Stomach (tissue), 4 donors: Measurements from ENCODE around the gene PTPRM.

ENCODE experiments used
- CTCF ChIP-seq, 7 experiments: fragments of 450-650 bp in 4 of 7; fragments of 200-600 bp in 3 of 7; sonication (generic) in 3 of 7; IDR thresholded peaks; one replicate each; pipeline ENCODE4 v1.5.1; 2016 to 2019; ENCODE audit warnings: antibody characterized with exemption in 7 of 7, control low read depth in 2 of 7, mild to moderate bottlenecking in 1 of 7
- POLR2A ChIP-seq, 4 donors: fragments of 450-650 bp; IDR thresholded peaks; one replicate each; pipeline ENCODE4 v1.6.1; 2016; ENCODE audit warnings: antibody characterized with exemption in 4 of 4, control low read depth in 2 of 4, mild to moderate bottlenecking in 1 of 4, moderate library complexity in 1 of 4
- POLR2AphosphoS5 ChIP-seq, 3 donors: sonication (generic); formaldehyde crosslinking; IDR thresholded peaks; one replicate each; pipeline ENCODE4 v1.6.1; 2016; ENCODE audit warnings: antibody characterized with exemption in 3 of 3

- TF ChIP-seq POLR2AphosphoS5 (IDR thresholded peaks at IDR 0.05) (no peak), POLR2A (IDR thresholded peaks at IDR 0.05) (no peak), CTCF (IDR thresholded peaks at IDR 0.05) (no peak)
Observed at GRCh38 chr18:7666195-7666776, 99.2 kb downstream of the PTPRM start.
